ENCODE results near the gene PHF21B.
A peak's percentile ranks its signal among the peaks of the same experiment; 100 is the strongest.
"Not testable (repeated sequence)": the region's sequence is repeated elsewhere in the genome, so short reads cannot be mapped to it uniquely, and the experiment has no call there.

PHF21B gene

DNA sequence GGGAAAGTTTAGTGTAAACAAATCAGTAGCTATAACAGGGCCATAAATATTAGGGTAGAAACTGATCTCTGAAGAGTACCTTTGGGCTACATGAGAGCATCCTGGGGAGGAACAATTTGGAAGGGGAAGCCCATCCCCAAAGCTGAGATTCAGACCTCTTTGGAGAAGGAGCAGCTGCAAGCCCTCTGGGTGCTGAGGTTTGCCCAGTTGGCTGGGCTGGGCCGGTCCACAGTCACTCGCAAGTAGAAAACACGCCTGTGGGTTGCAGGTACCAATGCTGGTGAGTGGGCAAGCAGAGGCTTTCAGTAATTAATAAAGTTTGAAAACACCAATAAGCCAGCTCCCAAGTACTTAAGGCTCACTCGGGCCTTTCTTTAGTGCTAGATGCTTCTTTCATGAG is 132.9 kb downstream of the PHF21B start:
- DNase-seq (ENCODE audit: low read depth in 3 of 3), result no peak

DNA sequence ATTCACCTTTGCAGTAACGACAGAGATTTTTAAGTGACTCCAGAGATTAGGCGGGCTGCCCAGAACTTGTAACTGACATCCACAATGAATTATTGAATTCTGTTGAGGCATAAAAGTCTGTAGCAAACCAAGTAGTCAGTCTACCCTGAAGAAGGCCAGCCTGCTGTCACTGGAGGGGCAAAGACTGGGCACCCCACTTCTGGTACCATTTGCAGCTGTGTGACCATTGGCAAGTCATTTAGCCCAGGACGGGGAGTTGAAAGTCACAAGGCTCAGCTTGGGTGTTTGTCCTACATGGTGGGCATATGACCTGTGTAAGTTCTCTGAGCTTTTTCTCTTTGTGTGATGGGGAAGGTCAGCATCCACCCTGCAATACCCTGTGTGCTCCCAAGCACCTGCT is 138.0 kb downstream of the PHF21B start:
- DNase-seq (ENCODE audit: low read depth in 3 of 3), result no peak

DNA sequence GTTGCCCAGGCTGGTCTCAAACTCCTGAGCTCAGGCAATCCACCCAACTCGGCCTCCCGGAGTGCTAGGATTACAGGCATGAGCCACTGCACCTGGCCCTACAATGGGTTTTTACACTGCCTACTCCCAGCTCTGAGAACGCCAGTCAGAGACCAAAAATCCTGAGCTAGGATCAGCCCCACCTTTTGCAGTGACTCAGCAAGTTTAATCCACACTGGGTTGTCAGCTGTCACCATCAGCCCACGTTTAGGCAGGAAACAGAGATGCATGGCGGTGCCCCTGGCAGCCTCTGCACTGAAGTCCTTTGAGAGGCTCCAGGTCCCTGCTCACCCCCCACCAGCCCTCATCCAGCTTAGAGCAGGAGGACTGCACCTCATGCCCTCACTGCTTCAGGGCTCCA is 139.8 kb downstream of the PHF21B start:
- DNase-seq (ENCODE audit: low read depth in 3 of 3), result no peak

DNA sequence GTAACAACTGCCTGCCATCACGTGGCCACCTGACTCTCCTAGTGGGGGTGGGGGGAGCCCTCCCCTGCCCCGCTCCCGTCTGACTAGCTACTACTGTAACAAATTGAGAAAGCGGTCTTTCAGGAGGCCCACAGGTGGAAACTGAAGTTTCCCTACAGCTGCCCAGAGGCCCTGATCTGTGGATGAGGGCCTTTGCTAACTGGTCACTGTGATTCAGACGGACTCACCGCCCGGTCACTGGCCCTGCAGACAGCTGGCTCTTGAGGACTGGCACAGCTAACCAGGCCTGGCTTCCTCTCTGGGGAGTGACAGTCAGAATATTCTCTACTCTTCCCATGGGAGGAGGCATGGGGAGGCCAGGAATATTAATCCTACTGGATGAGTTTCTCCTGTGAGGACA is 140.6 kb downstream of the PHF21B start:
- DNase-seq (ENCODE audit: low read depth in 3 of 3), result no peak

DNA sequence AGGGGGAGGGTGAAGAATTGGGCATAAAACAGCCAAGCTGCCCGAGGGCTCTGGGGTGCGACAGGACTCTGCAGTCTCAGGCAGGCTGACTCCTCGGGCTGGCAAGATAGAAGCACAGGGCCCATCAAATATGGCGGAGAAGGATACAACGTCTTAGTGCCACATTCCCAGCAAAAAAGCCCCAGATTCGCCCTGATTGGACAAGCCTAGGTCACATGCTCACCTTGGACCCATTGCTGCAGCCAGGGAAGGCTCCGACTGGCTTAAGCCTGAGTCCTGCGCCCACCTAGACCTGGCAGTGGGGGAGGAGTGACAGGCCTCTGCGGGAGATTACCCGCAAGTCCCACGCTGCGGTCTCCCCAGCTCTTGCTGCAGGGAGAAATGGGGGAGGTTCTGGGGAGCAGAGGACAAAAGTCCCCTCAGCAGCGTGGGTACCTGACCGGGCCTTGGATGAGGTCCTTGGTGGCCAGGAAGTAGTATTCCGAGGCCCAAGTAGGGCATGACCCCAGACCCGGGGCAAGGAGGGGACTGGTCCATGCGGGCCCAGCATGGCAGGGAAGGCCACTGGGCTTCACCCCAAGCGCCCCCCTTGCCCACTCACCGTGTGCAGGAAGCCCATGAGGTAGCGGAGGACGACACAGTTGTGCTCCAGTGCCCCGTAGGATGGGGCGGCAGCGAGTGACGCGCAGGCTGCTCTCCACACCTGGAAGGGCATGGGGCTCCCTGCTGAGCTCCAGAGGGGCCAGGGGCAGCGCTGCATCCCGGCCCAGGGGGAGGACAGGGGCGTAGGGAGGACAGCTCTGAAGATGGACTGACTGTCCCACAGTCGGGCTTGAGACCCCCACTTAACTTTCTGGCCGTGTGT is 144.4 kb downstream of the PHF21B start:
- no peak for DNase-seq (ENCODE audit: low read depth in 3 of 3)

DNA sequence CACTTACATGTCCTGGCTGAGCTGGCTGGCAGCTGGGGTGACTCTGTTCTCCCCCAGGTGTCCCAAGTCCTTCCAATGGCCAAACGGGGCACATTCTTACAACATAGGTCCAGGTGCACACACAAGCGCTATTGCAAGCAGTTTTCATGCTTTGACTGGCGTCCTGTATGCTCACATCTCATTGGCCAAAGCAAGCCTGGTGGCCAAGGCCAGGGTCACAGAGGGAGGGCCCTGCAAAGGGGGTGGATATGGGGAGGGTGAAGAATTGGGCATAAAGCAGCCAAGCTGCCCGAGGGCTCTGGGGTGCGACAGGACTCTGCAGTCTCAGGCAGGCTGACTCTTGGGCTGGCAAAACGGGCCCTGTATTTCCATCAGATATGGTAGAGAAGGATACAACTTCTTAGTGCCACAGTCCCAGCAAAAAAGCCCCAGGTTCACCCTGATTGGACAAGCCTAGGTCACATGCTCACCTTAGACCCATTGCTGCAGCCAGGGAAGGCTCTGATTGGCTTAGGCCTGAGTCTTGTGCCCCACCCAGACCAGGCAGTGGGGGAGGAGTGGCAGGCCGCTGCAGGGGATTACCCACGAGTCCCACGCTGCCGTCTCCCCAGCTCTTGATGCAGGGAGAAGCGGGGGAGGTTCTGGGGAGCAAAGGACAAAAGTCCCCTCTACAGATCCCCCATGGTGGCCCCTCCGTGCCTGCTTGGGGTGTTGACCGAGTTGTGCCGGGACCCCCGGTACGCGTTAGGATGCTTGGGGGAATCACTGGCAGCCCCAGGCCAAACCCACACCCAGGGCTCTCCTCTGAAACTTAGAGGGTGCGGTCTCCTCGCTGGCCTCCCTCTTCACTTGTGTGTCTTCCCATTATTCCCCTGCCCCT is 146.6 kb downstream of the PHF21B start:
- DNase-seq (ENCODE audit: low read depth in 3 of 3), result no peak

DNA sequence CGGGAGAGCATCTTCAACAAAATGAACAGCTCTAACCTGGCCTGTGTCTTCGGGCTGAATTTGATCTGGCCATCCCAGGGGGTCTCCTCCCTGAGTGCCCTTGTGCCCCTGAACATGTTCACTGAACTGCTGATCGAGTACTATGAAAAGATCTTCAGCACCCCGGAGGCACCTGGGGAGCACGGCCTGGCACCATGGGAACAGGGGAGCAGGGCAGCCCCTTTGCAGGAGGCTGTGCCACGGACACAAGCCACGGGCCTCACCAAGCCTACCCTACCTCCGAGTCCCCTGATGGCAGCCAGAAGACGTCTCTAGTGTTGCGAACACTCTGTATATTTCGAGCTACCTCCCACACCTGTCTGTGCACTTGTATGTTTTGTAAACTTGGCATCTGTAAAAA is 147.5 kb downstream of the PHF21B start:
- DNase-seq (ENCODE audit: low read depth in 3 of 3), result no peak

DNA sequence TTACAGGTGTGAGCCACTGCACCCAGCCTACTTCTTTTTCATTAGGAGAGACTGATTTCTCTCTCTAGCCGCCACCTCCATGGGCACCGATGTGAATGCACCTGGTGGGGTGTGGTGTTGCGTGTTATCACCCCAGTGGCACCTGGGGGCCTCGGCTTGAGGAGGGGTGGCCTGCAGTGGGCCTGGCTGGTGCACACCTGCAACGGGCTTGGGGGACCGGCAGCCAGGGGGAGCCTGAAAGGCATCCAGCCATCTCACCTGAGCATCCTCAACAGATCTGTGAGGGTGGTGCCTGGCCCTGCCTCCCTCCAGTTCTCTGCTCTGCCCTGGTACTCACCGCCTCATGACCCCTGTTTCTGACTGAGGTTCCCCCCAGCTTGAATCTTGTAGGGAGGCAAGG is 148.6 kb downstream of the PHF21B start:
- DNase-seq (ENCODE audit: low read depth in 3 of 3), result no peak

DNA sequence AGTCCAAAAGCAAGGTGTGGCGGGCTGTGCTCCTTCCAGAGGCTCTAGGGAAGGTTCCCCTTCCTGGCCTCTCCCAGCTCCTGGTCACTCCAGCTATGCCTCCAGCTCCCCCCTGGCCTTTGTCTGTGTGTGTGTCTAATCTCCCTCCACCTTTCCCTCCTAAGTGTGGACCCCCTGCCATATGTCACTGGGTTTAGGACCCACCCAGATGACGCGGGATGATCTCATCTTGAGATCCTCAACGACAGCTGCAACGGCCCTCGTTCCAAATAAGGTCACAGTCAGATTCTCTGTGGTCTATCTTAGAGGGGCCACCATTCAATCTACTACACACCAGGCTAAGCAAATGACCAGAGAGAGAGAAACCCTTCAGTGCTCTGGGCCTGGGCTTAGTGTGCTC is 149.5 kb downstream of the PHF21B start:
- DNase-seq (ENCODE audit: low read depth in 3 of 3), result no peak

DNA sequence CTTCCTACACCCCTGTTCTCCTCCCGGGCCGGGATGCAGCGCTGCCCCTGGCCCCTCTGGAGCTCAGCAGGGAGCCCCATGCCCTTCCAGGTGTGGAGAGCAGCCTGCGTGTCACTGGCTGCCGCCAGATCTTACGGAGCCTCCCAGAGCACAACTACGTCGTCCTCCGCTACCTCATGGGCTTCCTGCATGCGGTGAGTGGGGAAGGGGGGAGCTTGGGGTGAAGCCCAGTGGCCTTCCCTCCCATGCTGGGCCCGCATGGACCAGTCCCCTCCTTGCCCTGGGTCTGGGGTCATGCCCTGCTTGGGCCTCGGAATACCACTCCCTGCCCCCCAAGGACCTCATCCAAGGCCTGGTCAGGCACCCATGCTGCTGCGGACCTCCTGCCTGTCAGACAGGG is 150.2 kb downstream of the PHF21B start:
- no peak for DNase-seq (ENCODE audit: low read depth in 3 of 3)

DNA sequence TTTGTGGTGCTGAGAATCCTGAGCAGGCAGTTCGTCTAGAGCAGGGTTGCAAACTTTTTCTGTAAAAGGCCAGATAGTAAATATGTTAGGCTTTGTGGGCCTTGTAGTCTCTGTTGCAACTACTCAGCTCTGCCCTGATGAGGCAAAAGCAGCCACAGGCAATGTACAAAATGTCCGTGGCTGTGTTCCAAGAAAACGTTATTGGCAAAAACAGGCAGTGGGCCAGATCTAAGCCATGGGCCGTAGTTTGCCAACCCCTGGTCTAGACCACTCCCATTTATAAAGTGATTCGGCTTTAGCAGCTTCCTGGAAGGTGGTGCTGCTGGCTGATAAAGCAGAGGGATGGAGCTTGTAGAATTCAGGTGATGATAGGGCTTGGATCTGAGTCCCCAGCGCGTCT is 151.0 kb downstream of the PHF21B start:
- not testable (repeated sequence) for DNase-seq (ENCODE audit: low read depth in 3 of 3)

DNA sequence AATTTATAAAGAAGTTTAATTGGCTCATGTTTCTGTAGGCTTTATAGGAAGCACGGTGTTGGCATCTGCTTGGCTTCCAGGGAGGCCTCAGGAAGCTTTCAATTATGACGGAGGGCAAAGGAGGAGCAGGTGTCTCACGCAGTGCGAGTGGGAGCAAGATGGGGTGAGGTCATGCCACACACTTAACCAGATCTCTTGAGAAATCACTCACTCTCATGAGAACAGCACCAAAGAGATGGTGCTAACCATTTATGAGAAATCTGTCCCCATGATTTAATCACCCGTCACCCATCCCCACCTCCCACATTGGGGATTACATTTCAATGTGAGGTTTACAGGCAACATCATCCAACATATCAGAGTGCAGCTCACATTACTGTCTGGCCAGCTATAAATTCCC is 153.9 kb downstream of the PHF21B start:
- DNase-seq (ENCODE audit: low read depth in 3 of 3), result peak in 1 of 3 donors; percentile 8

DNA sequence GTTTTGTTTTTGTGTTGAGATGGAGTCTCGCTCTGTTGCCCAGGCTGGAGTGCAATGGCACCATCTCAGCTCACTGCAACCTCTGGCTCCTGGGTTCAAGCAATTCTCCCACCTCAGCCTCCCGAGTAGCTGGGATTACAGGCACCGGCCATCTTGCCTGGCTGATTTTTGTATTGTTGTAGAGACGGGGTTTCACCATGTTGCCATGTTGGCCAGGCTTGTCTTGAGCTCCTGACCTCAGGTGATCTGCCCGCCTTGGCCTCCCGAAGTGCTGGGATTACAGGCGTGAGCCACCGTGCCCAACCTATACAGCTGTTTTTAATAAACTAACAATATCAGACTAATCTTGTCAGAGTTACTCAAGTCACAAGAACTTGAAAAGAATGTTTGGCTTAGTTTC is 155.2 kb downstream of the PHF21B start:
- not testable (repeated sequence) for DNase-seq (ENCODE audit: low read depth in 3 of 3)

DNA sequence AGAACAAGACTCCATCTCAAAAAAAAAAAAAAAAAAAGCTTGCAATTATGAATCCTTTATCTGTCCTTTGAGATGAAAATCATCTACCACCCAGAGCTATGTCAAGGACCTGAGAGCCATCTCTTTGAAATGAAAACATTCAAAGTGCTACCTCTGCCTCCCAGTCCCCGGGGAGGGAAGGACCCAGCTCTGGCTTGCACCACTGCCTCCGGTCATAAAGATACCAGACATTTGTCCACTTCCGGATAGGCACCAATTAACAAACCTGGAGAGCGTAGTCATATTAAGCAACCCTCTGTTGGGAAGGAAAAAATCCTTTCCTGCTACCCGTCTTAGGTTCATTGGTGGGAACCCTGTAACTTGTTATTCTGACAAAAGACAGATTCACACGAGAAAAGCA is 158.9 kb downstream of the PHF21B start:
- DNase-seq (ENCODE audit: low read depth in 3 of 3), result no peak

DNA sequence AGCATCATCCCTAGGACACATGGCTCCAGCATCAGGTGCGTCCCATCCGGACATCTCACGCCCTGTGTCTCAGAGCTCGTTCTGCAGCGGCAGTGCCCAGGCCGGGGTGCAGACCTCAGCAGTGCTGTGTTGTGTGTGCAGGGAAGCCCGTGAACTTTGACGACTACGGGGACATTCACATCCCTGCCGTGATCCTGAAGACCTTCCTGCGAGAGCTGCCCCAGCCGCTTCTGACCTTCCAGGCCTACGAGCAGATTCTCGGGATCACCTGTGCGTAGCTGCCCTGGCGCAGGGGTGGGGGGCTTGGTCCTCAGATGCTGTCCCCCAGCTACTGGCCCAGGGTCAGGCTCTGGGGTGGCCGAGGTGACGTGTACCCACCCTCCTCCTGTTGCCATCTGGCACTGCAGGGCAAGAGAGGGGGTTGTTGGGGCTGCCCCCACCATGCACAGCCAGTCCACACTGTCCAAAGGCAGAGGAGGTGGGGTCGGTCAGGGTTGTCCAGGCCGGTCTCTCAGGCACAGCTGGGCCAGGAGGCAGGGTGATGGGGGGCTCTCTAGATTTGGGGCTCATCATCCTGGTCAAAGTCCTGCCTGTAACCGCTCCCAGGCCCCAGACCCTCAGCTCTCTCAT is 160.9 kb downstream of the PHF21B start:
- no peak for DNase-seq (ENCODE audit: low read depth in 3 of 3)

DNA sequence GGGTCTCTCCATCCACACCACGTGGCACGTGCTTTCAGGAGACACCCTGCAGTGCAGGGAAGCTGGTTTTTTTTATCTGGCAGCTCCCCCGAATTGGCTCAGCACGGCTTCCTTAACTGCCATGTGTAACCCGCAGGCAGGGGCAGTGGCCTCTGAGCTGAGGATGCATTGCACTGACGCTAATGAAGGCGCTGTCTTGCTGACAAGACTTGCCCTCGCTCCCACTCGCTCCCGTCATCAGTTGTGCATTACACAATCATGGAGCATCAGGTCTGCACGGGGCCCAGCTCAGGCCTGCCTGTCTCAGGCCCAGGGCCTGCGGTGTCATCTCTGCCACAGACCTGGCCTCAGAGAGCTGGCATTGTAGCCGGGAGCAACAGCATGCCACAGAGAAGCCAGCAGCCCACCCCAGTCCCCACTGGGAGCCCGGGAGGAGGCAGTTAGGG is 161.5 kb downstream of the PHF21B start:
- DNase-seq (ENCODE audit: low read depth in 3 of 3), result no peak

DNA sequence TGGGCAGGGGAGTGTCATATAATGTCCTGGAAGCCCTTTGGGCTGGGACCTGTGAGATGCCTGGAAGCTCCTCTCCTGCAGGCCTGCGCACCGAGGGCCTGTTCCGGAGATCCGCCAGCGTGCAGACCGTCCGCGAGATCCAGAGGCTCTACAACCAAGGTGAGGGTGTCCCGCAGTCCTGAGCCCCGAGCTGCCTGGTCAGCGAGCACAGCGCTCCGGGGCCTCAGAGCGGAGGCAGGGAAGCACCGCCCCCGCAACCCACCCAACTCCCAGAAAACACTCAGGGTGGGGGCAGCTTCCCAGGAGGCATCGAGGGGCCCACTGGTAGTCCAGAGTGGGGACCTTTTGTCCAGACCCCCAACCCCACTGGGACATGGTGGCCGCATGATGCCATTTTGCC is 161.9 kb downstream of the PHF21B start:
- DNase-seq (ENCODE audit: low read depth in 3 of 3), result no peak

DNA sequence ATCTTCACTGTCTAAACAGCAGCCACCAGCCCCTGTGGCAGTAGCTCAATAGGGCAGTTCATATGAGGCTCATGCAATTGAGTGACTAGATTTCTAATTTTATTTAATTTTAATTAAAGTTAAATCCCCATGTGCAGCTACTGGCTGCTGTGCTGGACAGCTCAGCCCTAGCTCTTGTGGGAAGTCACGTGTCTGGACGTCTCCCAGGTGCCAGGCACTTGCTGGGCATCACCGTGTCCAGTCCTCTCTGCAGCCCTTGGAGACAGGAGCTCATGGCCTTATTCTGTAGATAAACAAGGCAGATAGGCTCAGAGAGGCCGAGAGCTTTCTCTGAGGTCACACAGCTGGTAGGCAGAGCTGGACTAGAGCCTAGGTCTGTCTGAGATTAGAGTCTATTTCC is 162.4 kb downstream of the PHF21B start:
- no peak for DNase-seq (ENCODE audit: low read depth in 3 of 3)

DNA sequence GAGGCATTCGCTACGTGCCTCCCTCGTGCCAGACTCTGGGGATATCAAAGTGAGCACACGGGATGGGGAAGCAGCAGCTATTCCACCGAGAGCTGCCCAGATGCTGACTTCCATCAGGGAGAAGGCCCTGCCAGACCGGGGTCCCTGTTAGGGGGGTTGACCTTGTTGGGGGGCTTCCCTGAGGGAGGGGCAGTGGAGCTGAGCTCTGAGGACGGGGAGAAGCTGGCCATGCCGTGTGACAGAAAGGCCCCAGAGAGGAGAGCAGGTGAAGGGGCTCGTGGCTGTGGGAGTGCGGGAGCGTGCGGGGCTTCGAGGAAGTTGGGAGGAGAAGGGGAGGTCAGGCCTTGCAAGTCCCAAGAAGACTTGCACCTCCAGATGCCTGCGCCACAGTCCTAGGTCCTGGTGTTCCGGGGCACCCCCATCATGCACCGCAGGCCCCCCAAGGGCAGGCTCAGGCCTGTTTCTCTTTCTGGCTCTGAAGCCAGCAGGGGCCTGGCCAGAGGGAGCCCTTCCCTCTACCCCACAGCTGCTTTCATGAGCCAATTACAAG is 163.0 kb downstream of the PHF21B start:
- DNase-seq (ENCODE audit: low read depth in 3 of 3), result no peak

DNA sequence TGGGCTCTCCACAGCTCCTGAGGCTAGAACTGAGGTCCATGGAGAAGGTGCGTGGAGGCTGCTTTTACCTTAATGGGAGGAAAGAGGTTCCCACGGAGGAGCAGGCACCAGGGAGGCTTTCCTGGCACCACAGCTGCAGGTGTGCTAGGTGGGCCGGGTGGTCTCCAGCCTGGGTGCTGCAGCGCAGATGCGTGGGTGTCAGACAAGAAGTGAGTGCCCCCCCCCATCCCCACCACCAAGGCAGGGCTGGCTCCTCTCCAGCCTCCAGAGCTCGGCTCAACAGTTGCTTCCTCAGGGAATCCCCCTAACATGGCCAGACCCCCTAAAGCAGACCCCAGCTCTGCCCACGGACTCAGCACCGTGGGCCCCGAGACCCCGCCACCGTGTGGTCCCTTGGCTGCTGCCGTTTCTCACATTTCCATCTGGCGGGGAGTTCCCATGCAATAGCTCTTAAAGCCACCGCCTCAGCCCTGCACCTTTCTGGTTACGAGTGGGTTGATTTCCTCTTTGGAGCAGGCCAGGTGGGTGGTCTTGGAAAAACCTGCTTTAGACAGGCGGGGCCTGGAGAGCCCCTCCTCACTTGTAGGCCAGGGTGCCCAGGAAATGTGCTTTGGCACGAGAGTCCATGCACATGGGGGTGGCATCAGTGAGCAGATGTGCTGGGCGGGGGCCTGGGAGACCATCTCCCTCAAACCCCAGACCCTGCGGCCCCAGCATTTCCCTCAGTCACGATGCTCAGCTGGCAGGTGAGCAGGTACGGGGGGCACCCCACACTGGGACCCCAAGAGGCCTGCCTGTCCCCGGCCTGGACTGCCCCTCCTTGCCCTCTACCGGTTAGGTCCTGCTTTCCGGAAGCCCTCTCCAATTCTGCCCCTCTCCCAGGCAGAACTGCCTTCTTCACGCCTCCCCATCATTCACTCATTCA is 163.7 kb downstream of the PHF21B start:
- no peak for DNase-seq (ENCODE audit: low read depth in 3 of 3)

DNA sequence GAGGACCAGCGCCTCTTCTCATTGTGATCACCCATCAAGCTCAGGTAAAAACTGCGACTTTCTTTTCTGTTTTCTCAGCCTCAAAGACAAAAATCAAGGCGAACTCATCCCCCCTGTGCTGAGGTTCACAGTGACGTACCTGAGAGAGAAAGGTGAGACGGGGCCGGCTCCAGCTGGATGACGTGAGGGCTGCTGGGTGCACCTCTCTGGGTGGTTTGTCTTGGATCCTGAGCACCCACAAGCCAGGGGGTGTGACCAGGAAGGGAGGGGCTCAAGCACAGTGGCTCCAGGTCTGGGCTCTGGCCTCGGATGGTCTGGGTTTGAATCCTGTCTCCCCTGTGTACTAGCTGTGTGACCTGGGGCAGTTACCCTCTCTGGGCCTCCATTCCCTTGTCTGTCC is 164.6 kb downstream of the PHF21B start:
- no peak for DNase-seq (ENCODE audit: low read depth in 3 of 3)
